ENCODE data around the gene PML. TPM values are rescaled to one million over a fixed set of nuclear protein-coding genes. Genes with fewer than 3 reads are reported as not detected.

PML gene
- total RNA-seq, 1 experiment from 2014 or later: 47.2 TPM

DNA sequence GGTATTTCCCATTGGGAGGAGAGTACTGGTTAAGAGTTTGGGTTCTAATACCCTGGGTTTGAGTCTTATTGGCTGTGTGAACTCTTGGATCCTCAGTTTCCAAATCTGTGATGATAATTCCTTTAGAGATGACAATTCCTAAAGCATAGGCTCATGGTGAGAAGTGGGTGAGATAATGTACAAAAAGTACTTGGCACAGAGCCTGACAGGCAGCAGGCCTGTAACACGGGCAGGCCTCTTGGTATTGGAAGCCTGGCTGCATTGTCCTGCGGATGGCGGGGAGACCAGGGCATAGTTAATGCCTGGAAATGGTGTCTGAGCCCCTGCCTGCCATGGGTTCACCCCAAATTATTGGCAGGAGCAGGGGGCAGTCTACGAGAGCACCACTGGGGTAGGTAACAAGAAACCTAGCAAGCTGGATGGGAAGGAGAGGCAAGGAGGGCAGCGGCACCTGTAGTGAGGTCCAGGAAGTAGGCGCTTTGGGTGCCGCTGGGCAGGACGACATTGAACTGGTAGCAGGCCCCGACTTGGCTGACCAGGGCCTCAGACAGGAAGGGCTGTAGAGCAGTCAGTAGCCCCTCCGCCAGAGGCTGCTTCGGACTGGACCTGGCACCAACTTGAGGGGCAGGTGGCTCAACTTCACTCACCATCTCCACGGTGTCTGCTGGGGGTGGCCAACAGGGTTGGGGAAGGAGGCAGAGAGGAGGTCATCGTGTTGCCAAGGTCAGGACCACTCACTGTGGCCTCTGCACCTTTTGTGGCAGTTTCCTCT lies 10.1 kb upstream of the PML start:
- DNase-seq (ENCODE audit: low spot score): no peak

DNA sequence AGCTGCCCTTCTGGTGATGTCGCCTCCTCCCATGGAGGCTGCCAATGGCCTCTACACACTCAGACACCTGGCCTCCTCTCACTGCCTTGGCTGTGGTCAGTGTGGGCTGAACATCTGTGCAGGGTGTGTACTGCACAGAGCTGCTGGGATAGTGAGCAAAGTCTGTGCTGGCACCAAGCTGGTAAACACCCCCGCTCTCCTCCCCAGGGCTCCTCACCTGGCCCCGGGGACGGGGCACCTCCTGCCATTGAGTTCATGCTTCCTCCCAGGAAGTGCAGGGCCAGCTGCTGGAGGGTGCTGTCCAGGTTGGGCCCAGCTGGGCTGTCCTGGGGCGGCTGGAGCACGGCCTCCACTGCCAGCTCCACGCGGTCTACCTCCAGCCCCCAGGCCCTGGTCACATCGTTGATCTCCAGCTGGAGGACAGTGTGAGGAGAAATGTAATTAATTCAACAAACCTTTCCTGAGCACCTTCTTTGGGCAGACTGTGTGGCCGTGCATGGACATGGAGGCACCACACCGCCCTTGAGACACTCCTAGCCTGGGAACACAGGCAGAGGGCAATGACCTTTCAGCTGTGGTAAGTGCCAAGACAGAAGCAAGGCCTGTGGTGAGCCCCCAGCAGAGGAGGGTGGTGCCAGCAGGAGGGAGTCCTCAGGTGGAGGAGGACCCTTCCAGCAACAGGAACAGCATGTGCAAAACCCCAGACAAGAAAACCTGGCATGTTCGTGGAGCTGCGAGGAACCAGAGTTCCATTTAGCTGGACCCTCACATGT lies 9.2 kb upstream of the PML start:
- DNase-seq (ENCODE audit: low spot score): no peak

DNA sequence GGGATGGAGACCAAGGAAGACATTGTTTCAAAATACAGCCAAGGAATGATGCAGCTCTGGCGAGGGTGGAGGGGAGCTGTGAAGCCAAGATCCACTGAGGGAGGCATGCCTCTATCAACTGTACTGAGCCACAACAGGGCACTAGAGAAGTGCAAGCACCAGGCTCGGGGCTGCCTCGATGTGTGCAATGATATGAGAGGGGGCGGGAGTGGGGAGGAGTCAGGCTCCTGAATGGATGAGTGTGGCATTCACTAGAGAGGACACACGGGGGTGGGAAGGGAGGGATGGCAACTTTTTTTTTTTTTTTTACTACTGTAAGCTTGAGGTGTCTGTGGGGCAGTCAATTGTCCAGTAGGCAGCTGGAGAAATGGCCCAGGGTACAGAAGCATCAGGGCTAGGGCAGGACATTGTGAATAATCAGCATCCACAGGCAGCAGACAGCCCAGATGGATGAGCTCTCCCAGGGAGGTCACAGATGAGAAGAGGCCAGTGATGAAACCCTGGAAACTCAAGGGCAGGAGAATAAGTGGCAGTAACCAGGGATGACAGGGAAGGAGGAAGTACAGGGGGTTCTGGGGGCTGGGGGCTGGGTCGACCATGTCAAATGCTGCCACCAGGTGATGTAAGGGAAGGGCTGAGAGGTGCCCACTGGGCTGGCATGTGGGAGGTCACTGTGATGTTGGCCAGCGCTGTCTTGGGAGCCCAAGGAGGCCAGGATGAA lies 8.3 kb upstream of the PML start:
- no peak for DNase-seq (ENCODE audit: low spot score)

- DNase-seq (ENCODE audit: low spot score): no peak
These were observed 7.8 kb upstream of the PML start for GRCh38 chr15:73986776-73987056.

DNA sequence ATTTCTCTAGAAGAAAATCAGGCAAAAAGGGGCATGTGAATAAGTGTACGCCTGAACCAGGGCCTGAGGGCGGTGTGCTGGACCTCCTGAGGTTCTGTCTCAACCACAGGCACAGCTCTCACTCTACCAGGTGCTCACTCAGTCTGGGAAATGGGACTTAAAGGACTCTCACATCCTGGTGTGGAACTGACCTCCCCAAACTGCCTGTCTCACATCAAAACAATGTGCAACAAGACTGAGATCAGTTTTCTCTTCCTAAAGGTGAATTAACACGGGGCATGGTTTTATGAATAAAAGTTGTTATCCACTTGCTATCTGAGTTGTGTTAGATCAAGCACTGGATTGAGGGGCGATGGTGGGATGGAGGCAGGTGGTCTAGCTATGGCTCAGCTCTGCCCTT lies 7.3 kb upstream of the PML start:
- no peak for DNase-seq (ENCODE audit: low spot score)

DNA sequence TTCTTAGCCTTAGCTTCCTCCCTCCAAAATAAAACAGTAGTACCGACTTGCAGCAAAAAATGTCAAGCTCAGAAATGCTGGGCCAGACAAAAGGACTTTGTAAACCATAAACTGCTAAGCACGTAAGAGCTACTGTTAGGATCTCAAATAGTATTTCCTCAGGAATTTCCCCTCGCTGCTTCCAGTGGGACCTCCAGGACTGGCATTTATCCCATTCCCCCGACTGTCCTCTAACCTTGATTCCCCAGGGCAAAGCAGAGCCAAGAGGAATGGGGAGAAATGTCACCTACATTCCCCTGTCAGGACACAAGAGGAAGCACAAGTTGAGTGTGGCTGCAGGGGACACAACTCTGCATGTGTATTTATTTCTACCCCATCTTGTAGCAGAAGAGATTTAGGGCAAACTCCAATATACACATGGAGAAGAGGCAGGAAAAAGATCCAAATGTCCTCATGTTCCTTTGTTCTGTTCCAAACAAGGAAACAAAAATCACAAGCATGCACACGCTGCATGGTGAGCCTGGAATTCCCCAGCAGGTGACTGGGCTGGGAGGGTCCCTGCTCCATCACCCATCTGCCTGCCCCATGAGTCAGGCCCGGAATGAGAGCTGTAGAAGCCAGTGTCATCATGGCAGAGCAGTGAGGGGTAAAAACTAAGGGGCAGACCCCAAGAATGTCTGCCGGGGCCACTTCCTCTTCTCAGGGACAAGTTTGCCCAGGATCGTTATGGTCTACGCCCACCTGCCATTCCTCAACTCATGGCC lies 6.7 kb upstream of the PML start:
- DNase-seq (ENCODE audit: low spot score): no peak

DNA sequence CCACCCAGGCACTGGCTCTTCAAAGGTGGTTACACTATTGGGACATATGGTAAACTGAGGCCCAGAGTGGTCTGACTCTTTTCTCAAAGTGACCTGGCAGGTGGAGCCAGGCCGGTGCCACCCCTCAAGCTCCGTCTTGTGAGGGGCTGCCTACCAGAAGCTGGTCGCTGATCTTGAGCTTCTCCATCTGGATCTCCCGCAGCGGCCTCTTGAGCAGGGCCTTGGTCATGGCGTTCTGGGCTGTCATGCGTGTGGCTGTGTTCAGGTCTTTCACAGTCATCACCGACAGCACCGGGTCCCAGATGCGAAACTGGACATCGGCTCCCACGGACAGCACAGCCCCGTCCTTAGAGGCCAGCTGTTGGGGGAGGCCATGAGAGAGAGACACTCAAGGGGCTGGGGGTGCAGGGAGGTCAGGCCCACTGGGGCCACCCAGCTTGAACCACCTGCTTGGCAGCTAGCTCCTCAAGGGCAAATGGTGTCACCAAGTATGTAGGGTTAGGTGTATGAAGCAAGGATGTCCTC lies 6.0 kb upstream of the PML start:
- DNase-seq (ENCODE audit: low spot score): no peak

DNA sequence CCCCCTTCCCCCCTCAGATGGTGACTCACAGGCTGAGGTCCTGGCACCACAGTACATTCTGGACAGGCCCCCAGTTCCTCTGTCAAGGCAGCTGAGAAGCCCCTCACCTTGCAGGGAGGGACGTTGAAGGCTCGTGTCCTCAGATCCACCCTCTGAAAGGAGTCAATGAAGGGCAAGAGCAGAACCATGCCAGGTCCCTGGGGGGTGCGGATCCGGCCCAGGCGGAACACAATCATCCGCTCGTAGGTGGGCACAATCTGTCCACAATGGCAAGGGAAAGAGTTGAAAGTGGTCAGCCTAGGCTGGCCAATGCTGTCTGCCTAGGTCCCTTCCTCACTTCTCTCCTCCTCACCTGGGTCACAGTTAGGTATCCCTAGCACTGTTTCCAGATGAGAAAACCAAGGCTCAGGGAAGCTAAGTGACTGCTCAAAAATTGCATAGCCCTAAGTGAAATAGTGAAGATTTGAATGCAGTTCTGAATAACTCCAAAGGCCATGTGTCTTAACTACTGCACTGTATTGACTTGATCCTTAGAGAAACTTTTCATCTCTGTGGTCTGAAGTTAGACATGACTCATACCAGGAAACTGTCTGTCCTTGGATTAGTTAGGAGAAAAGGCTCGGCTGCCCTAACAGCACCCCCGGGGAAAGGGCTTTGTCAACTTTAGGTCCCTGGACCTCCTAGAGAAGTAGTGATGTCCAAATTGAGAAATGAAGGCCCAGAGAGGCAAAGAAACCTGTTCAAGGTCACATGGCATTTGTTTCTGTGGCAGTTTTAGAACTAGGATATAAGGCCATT lies 5.3 kb upstream of the PML start:
- DNase-seq (ENCODE audit: low spot score): peak; percentile 56

- DNase-seq (ENCODE audit: low spot score): no peak
These were observed 4.1 kb upstream of the PML start for GRCh38 chr15:73990250-73991005.

- DNase-seq (ENCODE audit: low spot score): peak; percentile 12
These were observed 3.3 kb upstream of the PML start for GRCh38 chr15:73991260-73991659.

DNA sequence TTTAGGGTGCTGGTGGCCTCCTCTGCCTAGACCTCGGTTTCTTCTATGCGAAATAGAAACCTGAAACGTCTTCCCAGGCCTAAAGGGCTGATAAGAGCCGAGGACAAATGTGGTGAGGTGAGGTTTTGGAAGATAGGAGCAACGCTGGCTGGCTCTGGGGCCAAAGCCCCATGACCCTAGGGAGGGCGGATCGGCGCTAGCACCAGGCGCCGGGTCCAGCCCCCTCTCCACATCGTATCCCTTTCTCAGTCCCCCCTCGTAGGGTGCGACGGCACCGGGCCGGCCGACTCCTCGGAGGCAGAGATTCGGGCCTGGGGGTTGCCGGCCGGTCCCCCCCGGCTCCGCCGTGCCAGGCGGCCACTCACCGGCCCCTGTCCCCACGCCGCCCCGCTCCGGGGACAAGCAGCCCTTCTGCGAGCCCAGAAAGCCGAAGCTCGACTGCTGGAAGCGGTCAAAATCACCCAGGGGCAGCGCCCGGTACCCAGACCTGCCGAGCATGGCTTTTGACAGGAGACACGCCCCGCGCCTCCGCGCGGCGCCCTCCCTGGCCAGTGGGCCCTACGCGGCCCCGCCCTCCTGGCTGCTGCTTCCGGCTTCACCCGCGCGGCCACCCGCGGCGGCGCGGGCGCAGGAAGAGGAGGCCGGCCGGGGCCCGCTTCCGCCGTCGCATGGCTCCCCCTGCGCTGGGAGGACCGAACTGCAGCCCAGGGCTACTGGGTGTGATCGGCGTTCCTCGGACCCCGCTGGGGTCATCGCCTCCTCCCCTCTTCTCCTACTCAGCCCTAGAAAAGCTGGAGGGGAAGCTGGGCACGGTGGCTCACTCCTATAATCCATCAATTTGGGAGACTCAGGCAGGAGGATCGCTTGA lies 2.6 kb upstream of the PML start, which contains the start of gene STOML1:
STOML1 (minus strand) TSS at position 570 of the 868 bp plus-strand sequence; CDS start at position 498, 72 bp downstream.
- peak; percentile 95 for DNase-seq (ENCODE audit: low spot score)

GRCh38 chr15:73992594-73992898 lies 2.0 kb upstream of the PML start:
- DNase-seq (ENCODE audit: low spot score): no peak

- no peak for DNase-seq (ENCODE audit: low spot score)
These were observed 1.1 kb upstream of the PML start for GRCh38 chr15:73993211-73993994.

- peak; percentile 29 for DNase-seq (ENCODE audit: low spot score)
These were observed 551 bp downstream of the PML start for GRCh38 chr15:73994912-73995622.

DNA sequence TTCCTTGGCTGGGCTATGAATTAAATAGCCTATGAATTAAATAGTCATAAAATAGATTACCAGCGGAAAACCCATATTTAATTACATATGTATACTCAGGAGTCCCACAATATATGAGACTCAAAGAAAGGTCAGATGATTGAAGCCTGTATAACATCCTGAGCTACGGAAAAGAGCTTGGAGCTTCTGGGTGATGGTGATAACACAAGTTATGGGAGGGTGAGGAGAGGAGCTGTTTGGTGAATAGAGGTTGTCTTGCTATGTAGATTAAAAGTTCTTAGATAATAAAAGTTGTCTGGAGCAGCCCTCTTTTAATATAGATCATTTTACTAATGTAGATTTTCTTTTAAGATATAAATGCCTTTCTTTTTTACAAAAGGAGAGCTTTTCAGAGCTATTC lies 1.8 kb downstream of the PML start:
- DNase-seq (ENCODE audit: low spot score): no peak

DNA sequence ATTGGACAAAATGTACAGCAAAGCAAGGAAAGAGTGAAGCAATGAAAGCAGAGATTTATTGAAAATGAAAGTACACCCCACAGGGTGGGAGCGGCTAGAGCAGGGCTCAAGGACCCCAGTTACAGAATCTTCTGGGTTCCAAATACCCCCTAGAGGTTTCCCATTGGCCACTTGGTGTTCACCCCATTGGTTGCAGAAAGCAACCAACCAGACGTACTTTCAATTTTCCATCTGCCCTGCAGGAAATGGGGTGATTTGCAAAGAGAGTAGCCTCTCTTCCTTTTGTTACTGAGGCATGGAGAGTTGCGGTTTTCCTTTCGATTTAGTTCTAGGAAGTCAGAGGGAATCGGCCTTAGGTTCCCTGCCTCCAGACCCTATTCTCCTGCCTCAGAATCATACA lies 2.4 kb downstream of the PML start:
- DNase-seq (ENCODE audit: low spot score): no peak

DNA sequence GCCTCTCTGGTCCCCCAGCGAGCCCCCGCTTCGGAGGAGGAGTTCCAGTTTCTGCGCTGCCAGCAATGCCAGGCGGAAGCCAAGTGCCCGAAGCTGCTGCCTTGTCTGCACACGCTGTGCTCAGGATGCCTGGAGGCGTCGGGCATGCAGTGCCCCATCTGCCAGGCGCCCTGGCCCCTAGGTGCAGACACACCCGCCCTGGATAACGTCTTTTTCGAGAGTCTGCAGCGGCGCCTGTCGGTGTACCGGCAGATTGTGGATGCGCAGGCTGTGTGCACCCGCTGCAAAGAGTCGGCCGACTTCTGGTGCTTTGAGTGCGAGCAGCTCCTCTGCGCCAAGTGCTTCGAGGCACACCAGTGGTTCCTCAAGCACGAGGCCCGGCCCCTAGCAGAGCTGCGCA lies 3.5 kb downstream of the PML start:
- no peak for DNase-seq (ENCODE audit: low spot score)
